ENCODE results near the gene ENOX1.
A peak's percentile ranks its signal among the peaks of the same experiment; 100 is the strongest.

Gene ENOX1

GRCh38 chr13:43584751-43585150, 202.0 kb downstream of the ENOX1 start:
- no peak overlapping the region for H3K27ac ChIP-seq (ENCODE audit: low read depth, low read length)
- no peak overlapping the region for H3K4me3 ChIP-seq (ENCODE audit: low read depth in 1 of 2, low read length in 2 of 2)
- H3K36me3 ChIP-seq (ENCODE audit: insufficient read depth, low read length), result no peaks in the 10 kb centered on the region
- no peaks in the 10 kb centered on the region for H3K27me3 ChIP-seq (ENCODE audit: control insufficient read depth in 1 of 2, insufficient read depth in 2 of 2, low read length in 2 of 2)
- H3K9me3 ChIP-seq (ENCODE audit: low read length), result no peaks in the 10 kb centered on the region
- no peaks in the 10 kb centered on the region for H3K4me1 ChIP-seq (ENCODE audit: insufficient read depth, low read length)
- H3K9ac ChIP-seq (ENCODE audit: low read length), result no peak overlapping the region

- Histone ChIP-seq H3K4me3 (ENCODE audit: low read depth in 1 of 2, low read length in 2 of 2) (no peak overlapping the region), H3K27me3 (ENCODE audit: control insufficient read depth in 1 of 2, insufficient read depth in 2 of 2, low read length in 2 of 2) (no peaks in the 10 kb centered on the region), H3K27ac (ENCODE audit: low read depth, low read length) (no peak overlapping the region), H3K9me3 (ENCODE audit: low read length) (no peaks in the 10 kb centered on the region), H3K9ac (ENCODE audit: low read length) (no peak overlapping the region), H3K4me1 (ENCODE audit: insufficient read depth, low read length) (no peaks in the 10 kb centered on the region), H3K36me3 (ENCODE audit: insufficient read depth, low read length) (no peaks in the 10 kb centered on the region)
These were observed 203.5 kb downstream of the ENOX1 start for GRCh38 chr13:43583321-43583720.

- Histone ChIP-seq H3K27ac (ENCODE audit: low read depth, low read length) (no peak overlapping the region), H3K27me3 (ENCODE audit: control insufficient read depth in 1 of 2, insufficient read depth in 2 of 2, low read length in 2 of 2) (no peaks in the 10 kb centered on the region), H3K36me3 (ENCODE audit: insufficient read depth, low read length) (no peaks in the 10 kb centered on the region), H3K9me3 (ENCODE audit: low read length) (no peaks in the 10 kb centered on the region), H3K4me1 (ENCODE audit: insufficient read depth, low read length) (no peaks in the 10 kb centered on the region), H3K4me3 (ENCODE audit: low read depth in 1 of 2, low read length in 2 of 2) (no peak overlapping the region), H3K9ac (ENCODE audit: low read length) (no peak overlapping the region)
These were observed 206.5 kb downstream of the ENOX1 start for GRCh38 chr13:43580280-43580679.

- Histone ChIP-seq H3K4me1 (ENCODE audit: insufficient read depth, low read length) (no peaks in the 10 kb centered on the region), H3K4me3 (ENCODE audit: low read depth in 1 of 2, low read length in 2 of 2) (no peak overlapping the region), H3K9me3 (ENCODE audit: low read length) (no peaks in the 10 kb centered on the region), H3K27ac (ENCODE audit: low read depth, low read length) (no peak overlapping the region), H3K36me3 (ENCODE audit: insufficient read depth, low read length) (no peaks in the 10 kb centered on the region), H3K9ac (ENCODE audit: low read length) (no peak overlapping the region), H3K27me3 (ENCODE audit: control insufficient read depth in 1 of 2, insufficient read depth in 2 of 2, low read length in 2 of 2) (no peaks in the 10 kb centered on the region)
These were observed 207.5 kb downstream of the ENOX1 start for GRCh38 chr13:43579321-43579720.

- Histone ChIP-seq H3K4me1 (ENCODE audit: insufficient read depth, low read length) (peaks cover 20% of the 10 kb centered on the region), H3K27ac (ENCODE audit: low read depth, low read length) (no peak overlapping the region), H3K9ac (ENCODE audit: low read length) (no peak overlapping the region), H3K27me3 (ENCODE audit: control insufficient read depth in 1 of 2, insufficient read depth in 2 of 2, low read length in 2 of 2) (no peaks in the 10 kb centered on the region), H3K9me3 (ENCODE audit: low read length) (no peaks in the 10 kb centered on the region), H3K36me3 (ENCODE audit: insufficient read depth, low read length) (no peaks in the 10 kb centered on the region), H3K4me3 (ENCODE audit: low read depth in 1 of 2, low read length in 2 of 2) (no peak overlapping the region)
These were observed 212.2 kb downstream of the ENOX1 start for GRCh38 chr13:43574605-43575004.

- Histone ChIP-seq H3K27ac (ENCODE audit: low read depth, low read length) (no peak overlapping the region), H3K4me3 (ENCODE audit: low read depth in 1 of 2, low read length in 2 of 2) (no peak overlapping the region), H3K9me3 (ENCODE audit: low read length) (no peaks in the 10 kb centered on the region), H3K27me3 (ENCODE audit: control insufficient read depth in 1 of 2, insufficient read depth in 2 of 2, low read length in 2 of 2) (no peaks in the 10 kb centered on the region), H3K4me1 (ENCODE audit: insufficient read depth, low read length) (peaks cover 26% of the 10 kb centered on the region), H3K36me3 (ENCODE audit: insufficient read depth, low read length) (no peaks in the 10 kb centered on the region), H3K9ac (ENCODE audit: low read length) (no peak overlapping the region)
These were observed 212.8 kb downstream of the ENOX1 start for GRCh38 chr13:43573802-43574514.

GRCh38 chr13:43573361-43573740, 213.4 kb downstream of the ENOX1 start:
- Histone ChIP-seq H3K27ac (ENCODE audit: low read depth, low read length) (no peak overlapping the region), H3K4me1 (ENCODE audit: insufficient read depth, low read length) (peaks cover 32% of the 10 kb centered on the region), H3K9me3 (ENCODE audit: low read length) (no peaks in the 10 kb centered on the region), H3K4me3 (ENCODE audit: low read depth in 1 of 2, low read length in 2 of 2) (no peak overlapping the region), H3K27me3 (ENCODE audit: control insufficient read depth in 1 of 2, insufficient read depth in 2 of 2, low read length in 2 of 2) (no peaks in the 10 kb centered on the region), H3K36me3 (ENCODE audit: insufficient read depth, low read length) (no peaks in the 10 kb centered on the region), H3K9ac (ENCODE audit: low read length) (no peak overlapping the region)

- no peak overlapping the region for H3K4me3 ChIP-seq (ENCODE audit: low read depth in 1 of 2, low read length in 2 of 2)
- H3K36me3 ChIP-seq (ENCODE audit: insufficient read depth, low read length), result no peaks in the 10 kb centered on the region
- peaks cover 37% of the 10 kb centered on the region for H3K4me1 ChIP-seq (ENCODE audit: insufficient read depth, low read length)
- no peaks in the 10 kb centered on the region for H3K27me3 ChIP-seq (ENCODE audit: control insufficient read depth in 1 of 2, insufficient read depth in 2 of 2, low read length in 2 of 2)
- H3K27ac ChIP-seq (ENCODE audit: low read depth, low read length), result no peak overlapping the region
- H3K9me3 ChIP-seq (ENCODE audit: low read length), result no peaks in the 10 kb centered on the region
- H3K9ac ChIP-seq (ENCODE audit: low read length), result no peak overlapping the region
These were observed 214.0 kb downstream of the ENOX1 start for GRCh38 chr13:43572656-43573360.

- peaks cover 55% of the 10 kb centered on the region for H3K4me1 ChIP-seq (ENCODE audit: insufficient read depth, low read length)
These were observed 217.1 kb downstream of the ENOX1 start for GRCh38 chr13:43569658-43570057.

GRCh38 chr13:43567608-43568007, 219.2 kb downstream of the ENOX1 start:
- Histone ChIP-seq H3K27me3 (ENCODE audit: control insufficient read depth in 1 of 2, insufficient read depth in 2 of 2, low read length in 2 of 2) (no peaks in the 10 kb centered on the region), H3K4me1 (ENCODE audit: insufficient read depth, low read length) (peaks cover 42% of the 10 kb centered on the region), H3K9me3 (ENCODE audit: low read length) (no peaks in the 10 kb centered on the region), H3K36me3 (ENCODE audit: insufficient read depth, low read length) (no peaks in the 10 kb centered on the region), H3K4me3 (ENCODE audit: low read depth in 1 of 2, low read length in 2 of 2) (no peak overlapping the region), H3K27ac (ENCODE audit: low read depth, low read length) (peak overlapping the region; percentile 48), H3K9ac (ENCODE audit: low read length) (no peak overlapping the region)

More at GRCh38 chr13:43569658-43570057, 217.1 kb downstream of the ENOX1 start:
- H3K9ac ChIP-seq (ENCODE audit: low read length), result no peak overlapping the region
- H3K4me3 ChIP-seq (ENCODE audit: low read depth in 1 of 2, low read length in 2 of 2), result no peak overlapping the region
- no peaks in the 10 kb centered on the region for H3K36me3 ChIP-seq (ENCODE audit: insufficient read depth, low read length)
- H3K27ac ChIP-seq (ENCODE audit: low read depth, low read length), result peak overlapping the region; percentile 21
- H3K9me3 ChIP-seq (ENCODE audit: low read length), result no peaks in the 10 kb centered on the region
- H3K27me3 ChIP-seq (ENCODE audit: control insufficient read depth in 1 of 2, insufficient read depth in 2 of 2, low read length in 2 of 2), result no peaks in the 10 kb centered on the region

GRCh38 chr13:43564952-43565351, 221.8 kb downstream of the ENOX1 start:
- H3K27ac ChIP-seq (ENCODE audit: low read depth, low read length), result no peak overlapping the region
- H3K4me3 ChIP-seq (ENCODE audit: low read depth in 1 of 2, low read length in 2 of 2), result no peak overlapping the region
- H3K36me3 ChIP-seq (ENCODE audit: insufficient read depth, low read length), result no peaks in the 10 kb centered on the region
- H3K9ac ChIP-seq (ENCODE audit: low read length), result no peak overlapping the region
- H3K27me3 ChIP-seq (ENCODE audit: control insufficient read depth in 1 of 2, insufficient read depth in 2 of 2, low read length in 2 of 2), result no peaks in the 10 kb centered on the region
- H3K9me3 ChIP-seq (ENCODE audit: low read length), result no peaks in the 10 kb centered on the region
- H3K4me1 ChIP-seq (ENCODE audit: insufficient read depth, low read length), result peaks cover 37% of the 10 kb centered on the region

- Histone ChIP-seq H3K4me1 (ENCODE audit: insufficient read depth, low read length) (peaks cover 28% of the 10 kb centered on the region), H3K9me3 (ENCODE audit: low read length) (no peaks in the 10 kb centered on the region), H3K4me3 (ENCODE audit: low read depth in 1 of 2, low read length in 2 of 2) (no peak overlapping the region), H3K36me3 (ENCODE audit: insufficient read depth, low read length) (no peaks in the 10 kb centered on the region), H3K9ac (ENCODE audit: low read length) (no peak overlapping the region), H3K27me3 (ENCODE audit: control insufficient read depth in 1 of 2, insufficient read depth in 2 of 2, low read length in 2 of 2) (no peaks in the 10 kb centered on the region), H3K27ac (ENCODE audit: low read depth, low read length) (no peak overlapping the region)
These were observed 225.7 kb downstream of the ENOX1 start for GRCh38 chr13:43561081-43561480.
